AG10803 (cell line): ENCODE measurements around the gene TSPAN32.

Source experiments
- DNase-seq: peaks from one replicate; pipeline ENCODE4 v3.0.0; 2010; ENCODE audit warnings: low read depth
- H3K4me3 ChIP-seq: 2 replicates; pipeline ENCODE4 v1.5.1; 2011; ENCODE audit warnings: mild to moderate bottlenecking, low read length, control low read depth
- TF ChIP-seq, protein P1 (sequence below): conservative IDR thresholded peaks from 2 replicates; pipeline ENCODE4 v1.5.1; 2011; ENCODE audit warnings: mild to moderate bottlenecking, low read length, control low read depth, inconsistent platforms

Gene TSPAN32

DNA sequence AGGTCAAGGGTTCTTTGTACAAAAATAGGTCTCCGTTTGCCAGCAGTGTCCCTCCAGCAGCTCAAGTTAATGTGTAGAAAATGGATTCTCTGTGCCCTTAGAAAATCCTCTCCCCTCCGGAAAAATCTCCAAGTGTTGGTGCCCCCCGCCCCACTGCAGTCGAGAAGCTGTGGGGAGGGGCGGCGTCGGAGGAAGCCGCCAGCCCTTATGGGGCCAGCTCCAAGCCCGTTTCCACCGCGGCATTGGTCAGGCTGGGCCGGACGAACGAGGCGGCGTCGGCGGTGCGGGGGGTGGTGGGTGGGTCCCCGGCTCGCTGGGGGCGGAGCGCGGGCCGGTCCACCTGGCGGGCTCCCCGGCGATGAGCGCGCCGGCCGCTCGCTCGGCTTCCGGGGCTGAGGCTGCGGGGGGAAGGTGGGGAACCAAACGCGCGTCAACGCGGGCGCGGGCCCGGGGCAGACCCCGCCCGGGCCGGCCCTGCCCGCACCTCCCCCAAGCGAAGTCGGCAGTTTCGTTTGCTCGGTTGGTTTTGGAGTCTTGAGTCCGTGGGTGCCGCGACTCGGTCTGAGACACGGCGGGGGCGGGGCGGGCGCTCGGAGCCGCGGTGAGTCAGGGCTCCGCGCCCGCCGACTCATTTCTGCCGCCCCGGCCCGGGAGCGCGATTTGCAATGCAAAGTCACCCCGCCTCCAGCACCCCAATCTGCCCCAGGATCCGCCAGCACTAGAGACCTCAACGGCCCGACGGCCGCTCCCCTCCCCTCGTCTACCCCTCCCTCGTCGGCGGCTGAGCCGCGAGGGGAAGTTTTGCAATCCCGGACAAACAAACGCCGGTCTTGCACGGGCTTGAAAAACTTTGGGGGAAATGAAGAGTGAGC lies 32.8 kb upstream of the TSPAN32 start:
- TF ChIP-seq, protein P1, sequence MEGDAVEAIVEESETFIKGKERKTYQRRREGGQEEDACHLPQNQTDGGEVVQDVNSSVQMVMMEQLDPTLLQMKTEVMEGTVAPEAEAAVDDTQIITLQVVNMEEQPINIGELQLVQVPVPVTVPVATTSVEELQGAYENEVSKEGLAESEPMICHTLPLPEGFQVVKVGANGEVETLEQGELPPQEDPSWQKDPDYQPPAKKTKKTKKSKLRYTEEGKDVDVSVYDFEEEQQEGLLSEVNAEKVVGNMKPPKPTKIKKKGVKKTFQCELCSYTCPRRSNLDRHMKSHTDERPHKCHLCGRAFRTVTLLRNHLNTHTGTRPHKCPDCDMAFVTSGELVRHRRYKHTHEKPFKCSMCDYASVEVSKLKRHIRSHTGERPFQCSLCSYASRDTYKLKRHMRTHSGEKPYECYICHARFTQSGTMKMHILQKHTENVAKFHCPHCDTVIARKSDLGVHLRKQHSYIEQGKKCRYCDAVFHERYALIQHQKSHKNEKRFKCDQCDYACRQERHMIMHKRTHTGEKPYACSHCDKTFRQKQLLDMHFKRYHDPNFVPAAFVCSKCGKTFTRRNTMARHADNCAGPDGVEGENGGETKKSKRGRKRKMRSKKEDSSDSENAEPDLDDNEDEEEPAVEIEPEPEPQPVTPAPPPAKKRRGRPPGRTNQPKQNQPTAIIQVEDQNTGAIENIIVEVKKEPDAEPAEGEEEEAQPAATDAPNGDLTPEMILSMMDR = no peak
- DNase-seq = no peak
- H3K4me3 ChIP-seq = peak overlapping the region; percentile 24

DNA sequence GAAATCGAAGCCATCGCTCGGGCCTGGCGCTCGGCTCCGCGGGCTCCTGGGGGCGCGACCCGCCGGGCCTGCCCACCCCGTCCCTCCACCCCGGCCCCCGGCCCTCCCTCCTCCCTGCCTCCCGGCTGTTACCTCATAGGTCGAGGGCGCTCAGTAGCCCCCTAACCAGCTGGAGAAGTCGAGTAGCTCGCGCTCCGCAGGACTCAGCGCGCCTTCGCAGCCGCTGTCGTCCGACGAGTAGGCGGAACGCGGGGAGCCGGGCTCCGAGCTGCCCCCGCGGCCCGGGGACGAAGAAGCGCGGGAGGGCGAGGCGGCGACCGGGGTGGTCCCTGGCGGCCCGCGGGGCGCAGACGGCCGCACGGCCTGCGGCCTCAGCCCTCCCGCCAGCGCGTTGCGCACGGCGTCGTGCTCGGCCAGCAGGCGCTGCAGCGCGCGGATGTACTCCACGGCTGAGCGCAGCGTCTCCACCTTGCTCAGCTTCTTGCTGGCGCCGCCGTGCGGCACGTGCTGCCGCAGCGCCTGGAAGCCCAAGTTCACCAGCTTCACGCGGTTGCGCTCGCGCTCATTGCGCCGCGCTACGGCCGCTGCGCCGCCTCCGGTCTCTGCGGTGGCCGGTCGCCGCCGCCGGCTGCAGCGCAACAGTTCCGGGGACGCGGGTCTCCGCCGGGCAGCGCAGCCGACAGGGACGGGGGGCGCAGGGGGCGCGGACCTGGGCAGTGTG lies 32.1 kb upstream of the TSPAN32 start:
- TF ChIP-seq, protein P1 = no peak
- peak; percentile 44 for DNase-seq
- H3K4me3 ChIP-seq = no peak overlapping the region; the same call in 1 of the 2 replicates

DNA sequence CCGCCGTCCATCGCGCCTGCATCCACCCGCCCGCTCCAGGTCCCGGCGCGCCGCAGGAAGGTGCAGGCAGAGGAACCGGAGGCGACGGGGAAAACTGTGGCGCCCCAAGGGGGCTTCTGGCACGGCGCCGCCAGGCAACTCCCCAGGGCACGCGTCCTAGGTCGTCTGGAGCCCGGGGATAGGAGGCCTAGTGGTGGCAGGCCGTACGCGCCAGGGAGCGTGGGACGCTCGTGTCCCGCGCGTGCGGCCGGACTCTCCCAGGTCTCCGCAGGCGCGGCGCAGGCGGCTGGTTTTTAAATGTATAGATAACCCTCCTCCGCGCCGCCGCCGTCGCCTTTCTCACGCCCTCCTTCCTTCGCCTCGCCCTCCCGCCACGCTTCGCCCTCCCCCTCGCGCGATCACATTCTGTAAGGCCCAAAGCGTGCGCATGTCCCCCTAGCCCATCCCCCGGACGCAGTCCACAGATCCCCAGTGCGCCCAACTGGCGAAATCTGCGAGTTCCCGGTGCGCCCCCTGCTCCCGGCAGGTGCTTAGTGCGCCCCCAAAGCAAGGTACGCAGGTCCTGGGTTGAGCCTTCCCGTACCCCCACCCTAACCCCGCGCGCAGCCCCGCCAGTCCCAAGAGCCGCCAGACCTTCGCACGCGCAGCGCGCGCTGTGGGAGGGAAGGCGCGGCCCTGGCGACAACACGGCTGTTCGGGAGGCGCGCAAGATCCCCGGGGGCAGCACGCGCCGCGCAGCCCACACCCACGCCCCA lies 31.3 kb upstream of the TSPAN32 start, which contains the start of gene ASCL2:
TSS of gene ASCL2 (minus strand) at position 267 of the 755 bp plus-strand sequence. CDS start at position 11, 256 bp downstream.
- no peak for DNase-seq
- peak within 1 kb of the TSS; percentile 24 for H3K4me3 ChIP-seq
- TF ChIP-seq, protein P1 = no peak

DNA sequence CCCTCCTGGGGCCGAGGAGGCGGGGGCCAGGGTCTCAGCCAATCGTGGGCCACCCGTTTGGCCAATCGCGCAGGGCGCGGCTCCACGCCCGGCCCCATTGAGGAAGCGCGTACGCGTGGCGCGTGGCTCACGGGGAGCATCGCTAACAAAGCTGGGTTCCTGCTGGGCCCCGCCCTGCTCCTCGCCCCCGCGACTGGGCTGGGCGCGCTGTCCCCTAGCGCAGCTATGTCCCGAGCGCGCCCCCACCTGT lies 30.8 kb upstream of the TSPAN32 start:
- DNase-seq = no peak
- H3K4me3 ChIP-seq = no peak overlapping the region
- TF ChIP-seq, protein P1 = no peak

DNA sequence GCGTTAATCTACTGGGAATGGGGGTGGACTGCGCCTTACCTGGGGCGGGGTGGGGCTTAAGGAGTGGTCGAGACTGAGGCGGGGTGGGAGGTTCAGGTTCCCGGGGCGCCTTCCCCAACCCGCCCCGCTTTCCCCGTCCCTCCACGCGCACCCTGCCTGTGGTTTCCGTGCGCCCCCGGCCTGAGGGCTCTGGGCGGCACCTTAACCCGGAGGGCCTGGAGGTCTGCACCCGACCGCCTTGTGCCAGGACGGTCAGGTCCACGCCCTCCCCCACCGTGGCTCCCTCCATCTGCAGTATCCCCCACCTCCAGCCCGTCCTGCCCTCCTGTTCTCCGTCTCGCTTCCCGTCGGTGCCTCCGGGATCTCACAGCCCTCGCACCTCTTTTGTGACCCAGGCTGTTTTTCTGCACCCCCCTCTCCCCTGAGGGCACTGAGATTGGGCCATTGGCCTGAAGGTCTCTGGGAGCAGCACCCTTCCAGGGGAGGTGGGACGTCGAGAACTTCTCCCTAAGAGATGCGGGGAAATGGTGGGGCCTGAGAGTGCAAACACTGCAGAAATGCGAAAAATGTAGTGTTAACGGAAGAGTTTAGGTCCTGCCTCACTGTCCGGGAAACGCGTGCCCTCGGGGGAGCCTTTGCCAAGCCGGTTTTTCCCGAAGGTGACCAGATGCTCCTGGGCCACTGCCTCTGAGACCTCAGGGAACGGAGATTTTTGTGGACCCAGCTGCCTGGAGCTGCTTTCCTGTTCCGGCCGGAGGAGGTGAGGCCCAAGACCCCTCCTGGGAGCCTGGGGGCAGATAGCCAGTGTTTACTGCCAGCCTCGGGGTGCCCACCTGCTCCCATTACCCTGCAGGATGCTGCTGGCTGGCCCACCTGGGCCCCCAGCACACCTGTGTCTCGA lies 30.2 kb upstream of the TSPAN32 start:
- TF ChIP-seq, protein P1 = no peak
- H3K4me3 ChIP-seq = no peak overlapping the region

DNA sequence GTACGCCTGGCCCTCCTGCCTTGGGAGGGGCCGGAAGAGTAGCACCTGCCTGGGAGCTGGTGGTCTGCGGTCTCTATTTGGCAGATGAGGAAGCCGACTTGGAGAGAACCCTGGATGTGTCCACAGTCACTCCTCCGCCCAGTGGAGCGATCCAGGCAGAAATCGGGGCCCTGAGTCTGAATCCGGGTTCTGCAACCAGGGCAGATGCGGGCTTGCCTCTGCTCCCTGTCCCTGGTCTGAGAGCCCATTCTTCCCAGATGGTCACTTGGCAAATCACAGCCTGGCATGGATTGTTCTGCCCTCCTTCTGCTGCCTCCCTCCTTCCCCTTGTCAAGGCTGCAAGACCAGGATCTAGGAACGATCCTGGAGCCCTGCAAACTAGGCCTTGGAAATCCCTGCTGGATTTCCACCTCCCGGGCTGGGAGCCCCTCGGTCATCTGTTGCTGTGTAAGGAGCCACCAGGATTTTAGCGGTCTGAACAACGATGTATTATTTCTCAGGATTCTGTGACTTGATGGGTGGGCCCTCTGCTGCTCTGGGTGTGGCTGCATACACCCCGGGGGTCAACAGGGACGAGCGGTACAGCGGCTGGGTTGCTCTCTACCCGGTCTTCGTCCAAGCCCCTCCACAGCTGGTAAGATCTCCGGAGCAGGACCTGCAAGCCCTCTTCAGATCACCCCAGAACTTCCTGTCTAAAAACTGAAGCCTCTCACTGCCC lies 29.4 kb upstream of the TSPAN32 start:
- DNase-seq = no peak
- TF ChIP-seq, protein P1 = no peak
- no peak overlapping the region for H3K4me3 ChIP-seq

More for the DNA sequence above, 30.2 kb upstream of the TSPAN32 start:
- no peak for DNase-seq
